Measurements from ENCODE around the gene CMBL. TPM values are rescaled to one million over a fixed set of nuclear protein-coding genes. Genes with fewer than 3 reads are reported as not detected.
A peak's percentile ranks its signal among the peaks of the same experiment; 100 is the strongest.
"Not testable (repeated sequence)": the region's sequence is repeated elsewhere in the genome, so short reads cannot be mapped to it uniquely, and the experiment has no call there.

CMBL gene
- total RNA-seq, 1 donor from 2014 or later = 0.35 TPM

GRCh38 chr5:10276691-10277090 lies 31.0 kb downstream of the CMBL start:
- peaks cover 14% of the 10 kb centered on the region for H3K27me3 Mint-ChIP-seq
- DNase-seq = no peak
- intact Hi-C loops (cut with micrococcal nuclease) = no loop called here
- no peaks in the 10 kb centered on the region for H3K36me3 Mint-ChIP-seq (ENCODE audit: low read depth)
- H3K9me3 Mint-ChIP-seq = no peaks in the 10 kb centered on the region
- no peak overlapping the region for H3K4me3 Mint-ChIP-seq
- peaks cover 17% of the 10 kb centered on the region for H3K4me1 Mint-ChIP-seq
- no peak overlapping the region for H3K27ac Mint-ChIP-seq

- no peak overlapping the region for H3K4me3 Mint-ChIP-seq
- no peak for DNase-seq
- no peaks in the 10 kb centered on the region for H3K9me3 Mint-ChIP-seq
- peaks cover 17% of the 10 kb centered on the region for H3K4me1 Mint-ChIP-seq
- peaks cover 17% of the 10 kb centered on the region for H3K27me3 Mint-ChIP-seq
- no peak overlapping the region for H3K27ac Mint-ChIP-seq
- intact Hi-C loops (cut with micrococcal nuclease) = no loop called here
- no peaks in the 10 kb centered on the region for H3K36me3 Mint-ChIP-seq (ENCODE audit: low read depth)
These were observed 31.7 kb downstream of the CMBL start for GRCh38 chr5:10275991-10276390.

- intact Hi-C loops (cut with micrococcal nuclease) = no loop called here
- Mint-ChIP-seq H3K9me3 (no peaks in the 10 kb centered on the region), H3K27ac (no peak overlapping the region), H3K36me3 (ENCODE audit: low read depth) (no peaks in the 10 kb centered on the region), H3K4me1 (peaks cover 17% of the 10 kb centered on the region), H3K4me3 (no peak overlapping the region), H3K27me3 (peaks cover 17% of the 10 kb centered on the region)
- DNase-seq = no peak
These were observed 32.2 kb downstream of the CMBL start for GRCh38 chr5:10275460-10275859.

GRCh38 chr5:10272875-10273209 lies 34.9 kb downstream of the CMBL start:
- H3K27ac Mint-ChIP-seq; H3K36me3 Mint-ChIP-seq (ENCODE audit: low read depth); intact Hi-C loops (cut with micrococcal nuclease); H3K9me3 Mint-ChIP-seq; DNase-seq; H3K4me3 Mint-ChIP-seq: not testable (repeated sequence)
- Mint-ChIP-seq H3K4me1 (peaks cover 17% of the 10 kb centered on the region), H3K27me3 (peaks cover 14% of the 10 kb centered on the region)

GRCh38 chr5:10272053-10272874 lies 35.4 kb downstream of the CMBL start:
- Mint-ChIP-seq H3K36me3 (ENCODE audit: low read depth) (no peaks in the 10 kb centered on the region), H3K9me3 (no peaks in the 10 kb centered on the region), H3K4me1 (peaks cover 19% of the 10 kb centered on the region), H3K27me3 (peaks cover 14% of the 10 kb centered on the region), H3K27ac (no peak overlapping the region), H3K4me3 (no peak overlapping the region)
- intact Hi-C loops (cut with micrococcal nuclease) = no loop called here
- no peak for DNase-seq

GRCh38 chr5:10268100-10268499 lies 39.6 kb downstream of the CMBL start:
- no peak overlapping the region for H3K27ac Mint-ChIP-seq
- no peak overlapping the region for H3K4me3 Mint-ChIP-seq

GRCh38 chr5:10266839-10267238 lies 40.9 kb downstream of the CMBL start:
- H3K36me3 Mint-ChIP-seq (ENCODE audit: low read depth) = peaks cover 40% of the 10 kb centered on the region
- no peak for DNase-seq
- H3K27ac Mint-ChIP-seq = no peak overlapping the region
- no peaks in the 10 kb centered on the region for H3K9me3 Mint-ChIP-seq
- H3K27me3 Mint-ChIP-seq = peaks cover 3% of the 10 kb centered on the region
- no peak overlapping the region for H3K4me3 Mint-ChIP-seq
- intact Hi-C loops (cut with micrococcal nuclease) = no loop called here
- peaks cover 2% of the 10 kb centered on the region for H3K4me1 Mint-ChIP-seq

More at GRCh38 chr5:10268100-10268499, 39.6 kb downstream of the CMBL start:
- Mint-ChIP-seq H3K36me3 (ENCODE audit: low read depth) (peaks cover 30% of the 10 kb centered on the region), H3K4me1 (peaks cover 7% of the 10 kb centered on the region), H3K9me3 (no peaks in the 10 kb centered on the region), H3K27me3 (peaks cover 3% of the 10 kb centered on the region)
- DNase-seq = no peak
- intact Hi-C loops (cut with micrococcal nuclease) = no loop called here

- H3K4me1 Mint-ChIP-seq = peaks cover 2% of the 10 kb centered on the region
- DNase-seq = no peak
- H3K27ac Mint-ChIP-seq = no peak overlapping the region
- no peak overlapping the region for H3K4me3 Mint-ChIP-seq
- intact Hi-C loops (cut with micrococcal nuclease) = no loop called here
- no peaks in the 10 kb centered on the region for H3K27me3 Mint-ChIP-seq
- H3K9me3 Mint-ChIP-seq = no peaks in the 10 kb centered on the region
- peaks cover 44% of the 10 kb centered on the region for H3K36me3 Mint-ChIP-seq (ENCODE audit: low read depth)
These were observed 41.6 kb downstream of the CMBL start for GRCh38 chr5:10266137-10266536.

GRCh38 chr5:10265245-10266109 lies 42.2 kb downstream of the CMBL start:
- peaks cover 2% of the 10 kb centered on the region for H3K4me1 Mint-ChIP-seq
- no peaks in the 10 kb centered on the region for H3K27me3 Mint-ChIP-seq
- no peak overlapping the region for H3K27ac Mint-ChIP-seq
- H3K4me3 Mint-ChIP-seq = no peak overlapping the region
- intact Hi-C loops (cut with micrococcal nuclease) = no loop called here
- H3K36me3 Mint-ChIP-seq (ENCODE audit: low read depth) = peaks cover 51% of the 10 kb centered on the region
- DNase-seq = no peak
- H3K9me3 Mint-ChIP-seq = no peaks in the 10 kb centered on the region

- no peaks in the 10 kb centered on the region for H3K27me3 Mint-ChIP-seq
These were observed 43.1 kb downstream of the CMBL start for GRCh38 chr5:10264604-10265003.

GRCh38 chr5:10262995-10263394 lies 44.7 kb downstream of the CMBL start:
- H3K27me3 Mint-ChIP-seq = no peaks in the 10 kb centered on the region
- no peak for DNase-seq
- peak overlapping the region; percentile 6 for H3K27ac Mint-ChIP-seq
- peaks cover 73% of the 10 kb centered on the region for H3K36me3 Mint-ChIP-seq (ENCODE audit: low read depth)
- peaks cover 6% of the 10 kb centered on the region for H3K4me1 Mint-ChIP-seq
- H3K9me3 Mint-ChIP-seq = no peaks in the 10 kb centered on the region
- intact Hi-C loops (cut with micrococcal nuclease) = no loop called here
- no peak overlapping the region for H3K4me3 Mint-ChIP-seq

More at GRCh38 chr5:10264604-10265003, 43.1 kb downstream of the CMBL start:
- no peaks in the 10 kb centered on the region for H3K9me3 Mint-ChIP-seq
- H3K4me3 Mint-ChIP-seq = no peak overlapping the region
- peaks cover 58% of the 10 kb centered on the region for H3K36me3 Mint-ChIP-seq (ENCODE audit: low read depth)
- no peak for DNase-seq
- H3K4me1 Mint-ChIP-seq = peaks cover 5% of the 10 kb centered on the region
- H3K27ac Mint-ChIP-seq = no peak overlapping the region
- intact Hi-C loops (cut with micrococcal nuclease) = no loop called here

- Mint-ChIP-seq H3K9me3 (no peaks in the 10 kb centered on the region), H3K27me3 (no peaks in the 10 kb centered on the region), H3K27ac (no peak overlapping the region), H3K4me3 (no peak overlapping the region), H3K4me1 (peaks cover 6% of the 10 kb centered on the region), H3K36me3 (ENCODE audit: low read depth) (peaks cover 79% of the 10 kb centered on the region)
- intact Hi-C loops (cut with micrococcal nuclease) = no loop called here
- no peak for DNase-seq
These were observed 45.5 kb downstream of the CMBL start for GRCh38 chr5:10262121-10262774.

- Mint-ChIP-seq H3K36me3 (ENCODE audit: low read depth) (peaks cover 84% of the 10 kb centered on the region), H3K27ac (no peak overlapping the region), H3K4me1 (peaks cover 7% of the 10 kb centered on the region), H3K4me3 (no peak overlapping the region), H3K9me3 (no peaks in the 10 kb centered on the region), H3K27me3 (no peaks in the 10 kb centered on the region)
- no peak for DNase-seq
- intact Hi-C loops (cut with micrococcal nuclease) = no loop called here
These were observed 46.6 kb downstream of the CMBL start for GRCh38 chr5:10261065-10261464.

- DNase-seq = no peak
- H3K27me3 Mint-ChIP-seq = no peaks in the 10 kb centered on the region
- H3K27ac Mint-ChIP-seq = no peak overlapping the region
- peaks cover 13% of the 10 kb centered on the region for H3K4me1 Mint-ChIP-seq
- H3K9me3 Mint-ChIP-seq = no peaks in the 10 kb centered on the region
- no peak overlapping the region for H3K4me3 Mint-ChIP-seq
- peaks cover 85% of the 10 kb centered on the region for H3K36me3 Mint-ChIP-seq (ENCODE audit: low read depth)
- intact Hi-C loops (cut with micrococcal nuclease) = no loop called here
These were observed 47.8 kb downstream of the CMBL start for GRCh38 chr5:10259899-10260298.
